Measurements from ENCODE around the gene GNA14. TPM values are rescaled to one million over a fixed set of nuclear protein-coding genes. Genes with fewer than 3 reads are reported as not detected.
A peak's percentile ranks its signal among the peaks of the same experiment; 100 is the strongest.

GNA14 gene
- total RNA-seq, 1 experiment from 2014 or later: 0.15 TPM

DNA sequence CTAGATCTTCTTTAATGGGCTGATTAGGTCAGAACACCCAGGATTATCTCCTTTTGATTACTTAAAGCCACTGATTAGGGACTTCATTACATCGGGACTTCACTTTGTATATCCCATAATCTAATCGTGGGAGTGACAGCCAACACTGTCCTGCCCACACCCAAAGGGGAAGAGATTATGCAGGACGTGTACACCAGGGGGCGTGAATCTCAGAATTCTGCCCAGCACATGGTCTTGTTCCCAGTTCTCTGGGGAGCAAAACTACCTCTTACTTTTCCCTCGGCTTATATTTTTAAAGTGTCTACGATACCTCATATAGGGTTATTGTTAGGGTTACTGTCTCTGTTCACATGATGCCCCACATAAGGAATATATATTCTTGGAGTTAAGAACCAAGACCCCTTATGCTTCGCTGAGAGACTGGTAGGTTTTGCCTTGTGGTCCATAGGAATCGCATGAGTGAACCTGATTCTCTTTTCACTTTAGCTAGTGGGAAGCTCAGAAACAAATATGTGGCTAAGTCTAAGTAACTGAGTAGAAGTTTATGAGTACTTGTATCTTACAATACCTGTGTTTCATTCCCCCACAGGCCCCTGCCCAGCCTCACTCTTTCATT is 192.7 kb downstream of the GNA14 start:
- in situ Hi-C loops (cut with HindIII; ENCODE audit: low pct_unique_long_range_greater_than_20kb, low sequenced_read_pairs) (no loop called here), intact Hi-C loops (cut with micrococcal nuclease; ENCODE audit: unreplicated experiment) (loop anchor here (5.0 kb wide), 1 partner anchor 297 kb away; no protein-coding TSS in a partner anchor)
- Histone ChIP-seq H3K4me1 (ENCODE audit: control insufficient read depth, insufficient read depth, low read length) (no peaks in the 10 kb centered on the region), H3K36me3 (ENCODE audit: control insufficient read depth, insufficient read depth, low read length) (no peaks in the 10 kb centered on the region), H3K27ac (ENCODE audit: low read length) (no peak overlapping the region), H3K9me3 (ENCODE audit: control insufficient read depth, insufficient read depth, low read depth, low read length) (no peaks in the 10 kb centered on the region), H3K27me3 (ENCODE audit: control insufficient read depth, insufficient read depth, low read length) (no peaks in the 10 kb centered on the region), H3K4me3 (ENCODE audit: low read depth in 2 of 2, low read length in 2 of 2) (no peak overlapping the region)
- DNase-seq (ENCODE audit: low read depth, low spot score) (no peak), ATAC-seq (peak; percentile 72; the same call in 1 of the 2 replicates)
- TF ChIP-seq CTCF (IDR thresholded peaks at IDR 0.05) (peak; percentile 73), SIN3A (IDR thresholded peaks at IDR 0.05; ENCODE audit: borderline replicate concordance, insufficient read depth, low read depth, low read length) (no peak), POLR2AphosphoS5 (IDR thresholded peaks at IDR 0.05; ENCODE audit: low read depth, low read length) (no peak)
- TF ChIP-seq, protein P1, sequence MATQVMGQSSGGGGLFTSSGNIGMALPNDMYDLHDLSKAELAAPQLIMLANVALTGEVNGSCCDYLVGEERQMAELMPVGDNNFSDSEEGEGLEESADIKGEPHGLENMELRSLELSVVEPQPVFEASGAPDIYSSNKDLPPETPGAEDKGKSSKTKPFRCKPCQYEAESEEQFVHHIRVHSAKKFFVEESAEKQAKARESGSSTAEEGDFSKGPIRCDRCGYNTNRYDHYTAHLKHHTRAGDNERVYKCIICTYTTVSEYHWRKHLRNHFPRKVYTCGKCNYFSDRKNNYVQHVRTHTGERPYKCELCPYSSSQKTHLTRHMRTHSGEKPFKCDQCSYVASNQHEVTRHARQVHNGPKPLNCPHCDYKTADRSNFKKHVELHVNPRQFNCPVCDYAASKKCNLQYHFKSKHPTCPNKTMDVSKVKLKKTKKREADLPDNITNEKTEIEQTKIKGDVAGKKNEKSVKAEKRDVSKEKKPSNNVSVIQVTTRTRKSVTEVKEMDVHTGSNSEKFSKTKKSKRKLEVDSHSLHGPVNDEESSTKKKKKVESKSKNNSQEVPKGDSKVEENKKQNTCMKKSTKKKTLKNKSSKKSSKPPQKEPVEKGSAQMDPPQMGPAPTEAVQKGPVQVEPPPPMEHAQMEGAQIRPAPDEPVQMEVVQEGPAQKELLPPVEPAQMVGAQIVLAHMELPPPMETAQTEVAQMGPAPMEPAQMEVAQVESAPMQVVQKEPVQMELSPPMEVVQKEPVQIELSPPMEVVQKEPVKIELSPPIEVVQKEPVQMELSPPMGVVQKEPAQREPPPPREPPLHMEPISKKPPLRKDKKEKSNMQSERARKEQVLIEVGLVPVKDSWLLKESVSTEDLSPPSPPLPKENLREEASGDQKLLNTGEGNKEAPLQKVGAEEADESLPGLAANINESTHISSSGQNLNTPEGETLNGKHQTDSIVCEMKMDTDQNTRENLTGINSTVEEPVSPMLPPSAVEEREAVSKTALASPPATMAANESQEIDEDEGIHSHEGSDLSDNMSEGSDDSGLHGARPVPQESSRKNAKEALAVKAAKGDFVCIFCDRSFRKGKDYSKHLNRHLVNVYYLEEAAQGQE (IDR thresholded peaks at IDR 0.05; ENCODE audit: insufficient read depth in 1 of 2, low read depth in 2 of 2, low read length in 1 of 2): no peak
- CTCF ChIA-PET: interaction anchor here (1.4 kb wide), 1 partner anchor 296 kb away, joined by 3 read pairs; no protein-coding TSS in a partner anchor
- no TSS peak for BruUV-seq (replicated peaks)
- POLR2A ChIA-PET: no interaction called here

GRCh38 chr9:77454663-77455062 is 193.5 kb downstream of the GNA14 start:
- ATAC-seq (no peak), DNase-seq (ENCODE audit: low read depth, low spot score) (no peak)
- Histone ChIP-seq H3K27me3 (ENCODE audit: control insufficient read depth, insufficient read depth, low read length) (no peaks in the 10 kb centered on the region), H3K4me1 (ENCODE audit: control insufficient read depth, insufficient read depth, low read length) (no peaks in the 10 kb centered on the region), H3K9me3 (ENCODE audit: control insufficient read depth, insufficient read depth, low read depth, low read length) (no peaks in the 10 kb centered on the region), H3K27ac (ENCODE audit: low read length) (no peak overlapping the region), H3K36me3 (ENCODE audit: control insufficient read depth, insufficient read depth, low read length) (no peaks in the 10 kb centered on the region), H3K4me3 (ENCODE audit: low read depth in 2 of 2, low read length in 2 of 2) (no peak overlapping the region)
- no TSS peak for BruUV-seq (replicated peaks)
- CTCF ChIA-PET: interaction anchor here (1.4 kb wide), 1 partner anchor 297 kb away, joined by 3 read pairs; no protein-coding TSS in a partner anchor
- intact Hi-C loops (cut with micrococcal nuclease; ENCODE audit: unreplicated experiment): loop anchor here (5.0 kb wide), 1 partner anchor 298 kb away; no protein-coding TSS in a partner anchor
- no peak for TF ChIP-seq SIN3A (IDR thresholded peaks at IDR 0.05; ENCODE audit: borderline replicate concordance, insufficient read depth, low read depth, low read length)
- TF ChIP-seq CTCF (IDR thresholded peaks at IDR 0.05): no peak
- TF ChIP-seq, protein P1 (IDR thresholded peaks at IDR 0.05; ENCODE audit: insufficient read depth in 1 of 2, low read depth in 2 of 2, low read length in 1 of 2): no peak
- TF ChIP-seq TCF7L2 (IDR thresholded peaks at IDR 0.05; ENCODE audit: low read depth, low read length): no peak
- no peak for TF ChIP-seq POLR2AphosphoS5 (IDR thresholded peaks at IDR 0.05; ENCODE audit: low read depth, low read length)
- POLR2A ChIA-PET: no interaction called here
- in situ Hi-C loops (cut with HindIII; ENCODE audit: low pct_unique_long_range_greater_than_20kb, low sequenced_read_pairs): no loop called here

All from Panc1 (cell line).